Activated CD8-positive, alpha-beta T cell treated with anti-CD3 and anti-CD28 coated beads for 36 hours (primary cell): ENCODE measurements around the gene DNTT. TPM values are rescaled to one million over a fixed set of nuclear protein-coding genes. Genes with fewer than 3 reads are reported as not detected.

Experiments used
- ATAC-seq: fragments of 200-7000 bp; cut with Tn5 transposase; one replicate; pipeline ENCODE4 v1.10.0; 2021; ENCODE audit warnings: mild to moderate bottlenecking, moderate library complexity
- CTCF ChIA-PET: fragments of 350-600 bp; sonication (Branson Sonifier 250); formaldehyde crosslinking; loops from one replicate; lab custom pipeline; 2021; ENCODE audit warnings: antibody characterized with exemption; lab: Charles Lee
- POLR2A ChIA-PET: fragments of 350-600 bp; sonication (Branson Sonifier 250); formaldehyde crosslinking; loops from one replicate; lab custom pipeline; 2021; ENCODE audit warnings: antibody characterized with exemption; lab: Charles Lee
- DNase-seq: peaks from one replicate; pipeline ENCODE4 v3.0.0-alpha.2; 2020
- H3K27ac Mint-ChIP-seq: one replicate; pipeline ENCODE4 v1.8.0; 2021; ENCODE audit warnings: mild to moderate bottlenecking, mixed read lengths
- H3K27me3 Mint-ChIP-seq: one replicate; pipeline ENCODE4 v1.8.0; 2021; ENCODE audit warnings: mixed read lengths
- H3K36me3 Mint-ChIP-seq: one replicate; pipeline ENCODE4 v1.8.0; 2021; ENCODE audit warnings: low read depth, mixed read lengths
- H3K4me1 Mint-ChIP-seq: one replicate; pipeline ENCODE4 v1.8.0; 2021; ENCODE audit warnings: low read depth, mixed read lengths
- H3K4me3 Mint-ChIP-seq: one replicate; pipeline ENCODE4 v1.8.0; 2021; ENCODE audit warnings: mild to moderate bottlenecking, moderate library complexity, mixed read lengths
- H3K9me3 Mint-ChIP-seq: one replicate; pipeline ENCODE4 v1.8.0; 2021; ENCODE audit warnings: mixed read lengths
- CTCF ChIP-seq: fragments of 200-600 bp; IDR thresholded peaks from one replicate; pipeline ENCODE4 v1.8.0; 2022; ENCODE audit warnings: antibody characterized with exemption, mild to moderate bottlenecking
- intact Hi-C: fragments of 100-400 bp; cut with micrococcal nuclease; formaldehyde crosslinking; loops from one replicate; pipeline ENCODE4 v1.10.0; 2022
- total RNA-seq, 2 experiments: library from RNA; stranded (reverse); gene quantifications; one replicate each; pipeline ENCODE4 v1.2.3, GENCODE V29; 2021

The DNTT gene
- total RNA-seq, 2 experiments from 2014 or later = not detected

- TF ChIP-seq CTCF = no peak
- H3K27ac Mint-ChIP-seq = no peak overlapping the region
- no peaks in the 10 kb centered on the region for H3K4me1 Mint-ChIP-seq
- intact Hi-C loops = no loop called here
- CTCF ChIA-PET = interaction anchor here (1.1 to 1.8 kb wide), 3 partner anchors 10 to 327 kb away, joined by 3 to 7 read pairs (median 3); no protein-coding TSS in a partner anchor
- H3K4me3 Mint-ChIP-seq = no peak overlapping the region
- POLR2A ChIA-PET = no interaction called here
- H3K27me3 Mint-ChIP-seq = peaks cover 4% of the 10 kb centered on the region
- no peaks in the 10 kb centered on the region for H3K36me3 Mint-ChIP-seq
- ATAC-seq = no peak
- no peak for DNase-seq
- no peaks in the 10 kb centered on the region for H3K9me3 Mint-ChIP-seq
Observed at GRCh38 chr10:96344178-96344577, 39.9 kb downstream of the DNTT start.

GRCh38 chr10:96345222-96345621 is 41.0 kb downstream of the DNTT start:
- DNase-seq = no peak
- TF ChIP-seq CTCF = no peak
- CTCF ChIA-PET = interaction anchor here (1.1 to 1.8 kb wide), 2 partner anchors 11 to 115 kb away, joined by 3 to 7 read pairs; no protein-coding TSS in a partner anchor
- Mint-ChIP-seq H3K36me3 (no peaks in the 10 kb centered on the region), H3K27ac (no peak overlapping the region), H3K9me3 (no peaks in the 10 kb centered on the region), H3K4me1 (no peaks in the 10 kb centered on the region), H3K4me3 (no peak overlapping the region), H3K27me3 (peaks cover 4% of the 10 kb centered on the region)
- no peak for ATAC-seq
- intact Hi-C loops = no loop called here
- POLR2A ChIA-PET = no interaction called here

GRCh38 chr10:96346295-96346694 is 42.1 kb downstream of the DNTT start:
- CTCF ChIA-PET = interaction anchor here (1.8 kb wide), 1 partner anchor 329 kb away, joined by 5 read pairs; no protein-coding TSS in a partner anchor
- no peaks in the 10 kb centered on the region for H3K9me3 Mint-ChIP-seq
- intact Hi-C loops = no loop called here
- DNase-seq (no peak), ATAC-seq (no peak)
- H3K36me3 Mint-ChIP-seq = no peaks in the 10 kb centered on the region
- no peak overlapping the region for H3K4me3 Mint-ChIP-seq
- POLR2A ChIA-PET = no interaction called here
- no peak overlapping the region for H3K27ac Mint-ChIP-seq
- no peaks in the 10 kb centered on the region for H3K4me1 Mint-ChIP-seq
- TF ChIP-seq CTCF = no peak
- H3K27me3 Mint-ChIP-seq = peaks cover 4% of the 10 kb centered on the region

- H3K4me3 Mint-ChIP-seq = no peak overlapping the region
- intact Hi-C loops = no loop called here
- peaks cover 4% of the 10 kb centered on the region for H3K27me3 Mint-ChIP-seq
- no peaks in the 10 kb centered on the region for H3K36me3 Mint-ChIP-seq
- no peak for DNase-seq
- no peak overlapping the region for H3K27ac Mint-ChIP-seq
- ATAC-seq = no peak
- no peak for TF ChIP-seq CTCF
- H3K4me1 Mint-ChIP-seq = no peaks in the 10 kb centered on the region
- ChIA-PET POLR2A (interaction anchor here (1.0 kb wide), 1 partner anchor 15 kb away, joined by 3 read pairs; no protein-coding TSS in a partner anchor), CTCF (interaction anchor here (1.0 to 1.1 kb wide), 3 partner anchors 11 to 123 kb away, joined by 4 to 6 read pairs (median 5); no protein-coding TSS in a partner anchor)
- no peaks in the 10 kb centered on the region for H3K9me3 Mint-ChIP-seq
Observed at GRCh38 chr10:96352027-96352426, 47.8 kb downstream of the DNTT start.

GRCh38 chr10:96352582-96352981 is 48.3 kb downstream of the DNTT start:
- H3K27me3 Mint-ChIP-seq = peaks cover 6% of the 10 kb centered on the region
- DNase-seq (no peak), ATAC-seq (no peak)
- H3K4me1 Mint-ChIP-seq = no peaks in the 10 kb centered on the region
- POLR2A ChIA-PET = interaction anchor here (1.0 kb wide), 1 partner anchor 15 kb away, joined by 3 read pairs; no protein-coding TSS in a partner anchor
- intact Hi-C loops = no loop called here
- no peaks in the 10 kb centered on the region for H3K36me3 Mint-ChIP-seq
- CTCF ChIA-PET = interaction anchor here (0.7 to 1.1 kb wide), 4 partner anchors 11 to 123 kb away, joined by 3 to 6 read pairs (median 4); no protein-coding TSS in a partner anchor
- H3K9me3 Mint-ChIP-seq = no peaks in the 10 kb centered on the region
- no peak overlapping the region for H3K4me3 Mint-ChIP-seq
- no peak overlapping the region for H3K27ac Mint-ChIP-seq
- TF ChIP-seq CTCF = no peak
